HG02970 (cell line): ENCODE results near the gene DYNC1I2.
"Not testable (repeated sequence)": the region's sequence is repeated elsewhere in the genome, so short reads cannot be mapped to it uniquely, and the experiment has no call there.

Source experiments
- ATAC-seq: cut with Tn5 transposase; IDR thresholded peaks from one replicate; pipeline ENCODE4 v1.9.1; 2021; ENCODE audit warnings: mild to moderate bottlenecking, moderate library complexity, moderate number of reproducible peaks; ENCODE audit not compliant: unreplicated experiment, low FRiP score

The DYNC1I2 gene

GRCh38 chr2:171771463-171771862 lies 84.2 kb downstream of the DYNC1I2 start:
- no peak for ATAC-seq

DNA sequence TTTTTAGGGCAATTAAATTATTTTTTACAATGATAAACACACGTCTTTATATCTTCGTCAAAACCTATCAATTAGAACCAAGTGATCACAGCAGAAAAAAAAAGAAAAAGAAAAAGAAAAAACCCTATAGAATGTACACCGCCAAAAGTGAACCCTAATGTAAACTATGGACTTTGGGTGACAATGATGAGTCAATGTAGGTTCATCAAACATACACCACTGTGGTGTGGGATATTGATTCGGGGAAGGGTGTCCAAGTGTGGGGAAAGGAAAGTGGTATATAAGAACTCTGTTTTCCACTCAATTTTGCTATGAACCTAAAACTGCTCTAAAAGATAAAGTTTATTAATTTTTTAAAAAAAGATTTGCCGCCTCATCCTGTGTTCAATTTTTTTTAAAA lies 85.1 kb downstream of the DYNC1I2 start:
- no peak for ATAC-seq

DNA sequence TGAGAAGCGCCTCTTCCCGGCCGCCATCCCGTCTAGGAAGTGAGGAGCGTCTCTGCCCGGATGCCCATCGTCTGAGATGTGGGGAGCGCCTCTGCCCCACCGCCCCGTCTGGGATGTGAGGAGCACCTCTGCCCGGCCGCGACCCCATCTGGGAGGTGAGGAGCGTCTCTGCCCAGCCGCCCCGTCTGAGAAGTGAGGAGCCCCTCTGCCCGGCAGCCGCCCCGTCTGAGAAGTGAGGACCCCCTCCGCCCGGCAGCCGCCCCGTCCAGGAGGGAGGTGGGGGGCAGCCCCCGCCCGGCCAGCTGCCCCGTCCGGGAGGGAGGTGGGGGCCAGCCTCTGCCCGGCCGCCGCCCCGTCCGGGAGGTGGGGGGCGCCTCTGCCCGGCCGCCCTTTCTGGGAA lies 87.3 kb downstream of the DYNC1I2 start:
- not testable (repeated sequence) for ATAC-seq

DNA sequence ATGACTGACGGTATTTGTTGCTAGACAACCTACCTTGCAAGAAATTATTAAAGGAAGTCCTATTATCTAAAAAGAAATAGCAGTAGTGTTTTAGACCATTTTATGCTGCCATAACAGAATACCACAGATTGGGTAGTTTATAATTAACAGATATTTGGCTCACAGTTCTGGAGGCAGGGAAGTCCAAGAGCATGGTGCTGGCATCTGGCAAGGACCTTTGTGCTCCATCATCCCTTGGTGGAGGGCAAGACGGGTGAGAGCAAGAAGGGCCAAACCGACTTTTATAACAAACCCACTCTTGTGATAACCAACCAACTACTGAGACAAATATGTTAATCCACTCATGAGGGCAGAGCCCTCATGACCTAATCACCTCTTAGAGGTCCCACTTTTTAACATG lies 91.2 kb downstream of the DYNC1I2 start:
- ATAC-seq = no peak

DNA sequence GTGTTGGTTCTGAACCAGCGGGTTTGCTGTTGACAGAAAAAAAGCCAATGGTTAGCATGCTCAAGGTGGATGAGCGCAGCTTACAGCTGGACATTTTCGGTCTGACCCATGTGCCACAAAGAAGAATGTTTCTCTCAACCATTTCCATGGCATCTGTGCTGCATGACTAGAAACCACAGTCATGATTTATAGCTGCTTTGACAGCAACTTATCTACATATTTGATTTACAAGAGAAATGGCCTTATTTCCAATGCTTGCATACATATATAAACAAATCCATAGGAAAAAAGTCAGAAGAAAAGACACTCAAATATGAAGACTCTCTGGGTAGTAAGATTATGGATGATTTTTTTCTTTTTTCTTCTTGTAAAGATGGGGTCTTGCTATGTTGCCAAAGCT lies 98.2 kb downstream of the DYNC1I2 start:
- no peak for ATAC-seq

GRCh38 chr2:171787333-171788072 lies 100.2 kb downstream of the DYNC1I2 start:
- ATAC-seq = no peak

GRCh38 chr2:171788316-171788993 lies 101.2 kb downstream of the DYNC1I2 start:
- ATAC-seq = no peak

DNA sequence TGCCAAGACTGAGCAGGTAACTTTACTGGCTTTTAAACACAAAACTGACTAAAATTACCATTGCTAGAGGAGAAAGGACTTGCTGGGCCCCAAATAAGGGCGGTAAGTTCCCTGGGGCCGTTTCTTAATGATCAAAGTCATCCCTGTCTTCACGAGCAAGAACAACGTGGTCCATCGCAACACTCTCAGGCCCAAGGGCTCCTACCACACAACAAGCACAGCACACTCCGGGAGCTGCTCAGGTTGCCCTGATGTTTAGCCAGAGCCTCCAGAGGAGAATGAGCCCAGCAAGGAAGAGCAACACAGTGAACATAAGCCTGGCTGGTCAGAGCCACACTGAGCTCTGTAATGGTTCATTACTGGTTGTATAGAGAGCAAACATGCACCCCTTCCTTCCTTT lies 102.7 kb downstream of the DYNC1I2 start:
- ATAC-seq = no peak

DNA sequence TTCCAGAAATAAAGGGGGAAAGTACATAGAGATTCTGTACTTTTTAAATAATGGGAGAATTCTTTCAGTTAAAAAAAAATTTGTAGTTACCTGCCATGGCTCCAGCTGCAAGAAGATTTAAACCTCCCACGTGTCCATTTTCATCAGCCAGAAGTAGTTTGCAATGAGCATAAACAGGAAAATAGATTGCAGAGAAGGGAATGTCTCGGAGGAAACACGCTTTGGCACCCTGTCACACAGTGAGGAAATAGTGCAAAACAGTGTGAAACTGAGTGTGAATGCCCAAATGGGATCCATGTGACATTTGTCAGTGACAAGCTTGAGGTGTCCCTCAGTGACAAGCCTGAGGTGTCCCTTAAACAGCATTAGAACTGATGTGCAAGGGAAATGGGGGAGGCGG lies 104.1 kb downstream of the DYNC1I2 start:
- no peak for ATAC-seq

GRCh38 chr2:171792157-171792556 lies 104.9 kb downstream of the DYNC1I2 start:
- ATAC-seq = no peak

DNA sequence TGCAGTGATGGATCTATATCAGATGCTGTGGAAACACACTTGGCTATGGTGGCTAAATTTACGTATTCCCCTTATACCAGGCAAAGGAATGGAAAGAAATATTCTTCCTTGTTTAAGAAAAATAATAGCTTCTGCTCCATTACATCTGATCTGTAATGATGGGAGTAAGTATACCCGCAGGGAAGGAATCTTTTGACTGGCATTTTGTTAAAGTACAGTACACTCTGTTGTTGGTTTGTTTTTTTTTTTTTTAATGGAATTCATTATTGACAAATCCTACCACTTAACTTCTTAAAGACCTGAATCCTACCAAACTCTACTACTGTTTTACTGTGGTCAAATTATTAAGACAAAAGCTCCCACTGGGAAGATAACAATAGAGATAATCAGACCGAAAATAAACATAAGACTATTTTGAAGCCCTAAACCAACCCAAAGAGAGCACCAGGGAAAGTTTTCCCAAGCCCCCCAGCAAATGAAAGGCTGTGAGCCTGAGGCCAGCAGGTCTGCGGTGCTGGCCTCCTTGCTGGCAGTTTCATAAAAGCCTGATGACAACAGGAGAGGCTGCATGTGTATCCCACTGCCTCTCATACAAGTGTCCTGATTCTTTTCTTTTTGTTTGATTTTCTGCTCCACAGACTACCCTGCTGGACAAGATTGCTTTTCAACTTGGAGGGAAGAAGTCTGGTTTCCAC lies 105.8 kb downstream of the DYNC1I2 start:
- ATAC-seq = no peak

DNA sequence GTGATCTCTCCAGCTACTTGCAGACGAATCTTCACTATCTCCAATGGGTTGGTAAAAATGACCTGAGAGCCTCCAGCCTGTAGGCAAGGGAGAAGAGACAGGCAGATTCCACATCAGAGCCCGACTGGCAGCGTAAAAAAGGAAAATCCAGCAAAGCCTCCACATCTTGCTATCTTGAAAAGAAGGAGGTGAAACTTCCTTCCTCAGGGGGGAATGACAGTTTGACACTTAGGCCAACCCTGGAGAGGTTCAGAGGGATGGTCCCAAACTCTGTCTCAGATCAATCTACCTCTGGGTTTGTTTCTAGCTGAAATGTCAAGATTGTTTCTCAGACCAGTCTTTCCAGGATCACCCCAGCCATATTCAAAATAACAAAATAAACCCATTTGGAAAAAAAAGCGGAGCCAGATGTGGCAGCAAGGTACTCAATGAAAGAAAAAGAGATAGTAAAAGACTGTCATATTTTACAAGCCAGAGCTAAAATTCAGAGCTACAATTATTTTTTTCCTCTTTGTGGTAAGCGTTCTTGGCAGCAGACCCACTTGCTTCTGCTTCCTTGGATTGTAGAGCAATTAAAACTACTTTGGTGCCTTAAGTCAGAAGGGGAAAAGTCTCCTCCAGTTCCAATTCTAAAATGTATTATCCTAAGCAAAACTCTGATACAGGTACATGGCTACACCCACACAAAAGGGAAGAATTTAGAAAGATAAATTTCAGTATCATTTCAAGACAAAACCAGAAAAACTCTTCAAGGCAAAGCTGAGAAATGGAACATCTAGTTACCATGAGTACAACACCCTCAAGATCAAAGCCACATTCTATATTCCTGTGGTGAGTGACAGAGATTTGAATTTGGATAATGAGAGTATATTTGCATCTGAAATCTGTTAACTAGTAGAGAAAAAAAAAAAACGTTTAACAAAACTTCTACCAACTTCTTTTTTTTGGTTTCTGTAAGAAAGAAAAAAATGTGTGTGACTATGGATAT lies 106.7 kb downstream of the DYNC1I2 start:
- no peak for ATAC-seq

- no peak for ATAC-seq
Measured at GRCh38 chr2:171794918-171795317, 107.6 kb downstream of the DYNC1I2 start.
